A549 (cell line): ENCODE data around the gene TNRC18. TPM values are rescaled to one million over a fixed set of nuclear protein-coding genes. Genes with fewer than 3 reads are reported as not detected.

Experiments
- ATAC-seq, 2 experiments: fragments of 200-7000 bp in 1 of 2; fragments of >200 bp in 1 of 2; cut with Nextera tagmentation in 1 of 2; cut with Tn5 transposase in 1 of 2; 3 replicates each; pipeline versions ENCODE4 v1.8.0 to v1.9.1; 2018 to 2020; ENCODE audit warnings: mild to moderate bottlenecking in 1 of 2, moderate library complexity in 1 of 2
- CTCF ChIA-PET: fragments of 300-600 bp; sonication (Branson Sonifier 250); formaldehyde crosslinking; extraction: SDS; loops from one replicate; lab custom pipeline; 2021; ENCODE audit warnings: antibody characterized with exemption, inconsistent platforms; lab: Yijun Ruan, JAX
- POLR2A ChIA-PET: fragments of 350-600 bp; formaldehyde crosslinking; extraction: SDS; loops from one replicate; lab custom pipeline; 2021; ENCODE audit warnings: antibody characterized with exemption, inconsistent platforms; lab: Yijun Ruan, JAX
- DNase-seq, 2 experiments: peaks; one replicate each; pipeline versions ENCODE4 v3.0.0 to v3.0.0-alpha.2; 2011 to 2016; ENCODE audit warnings: low read depth in 1 of 2, low spot score in 1 of 2
- FAIRE-seq: peaks from 2 replicates; lab custom pipeline; 2011; peaks lifted over from hg19 to GRCh38; lab: Jason Lieb, UNC
- H3K27ac ChIP-seq, 2 experiments: fragments of >200 bp; sonication (Bioruptor Twin); formaldehyde crosslinking; 3 replicates each; pipeline ENCODE4 v1.5.1; 2016 to 2017
- H3K4me1 ChIP-seq: fragments of >200 bp; sonication (Bioruptor Twin); formaldehyde crosslinking; 3 replicates; pipeline ENCODE4 v1.6.1; 2016
- H3K4me2 ChIP-seq: fragments of >200 bp; sonication (Bioruptor Twin); formaldehyde crosslinking; 3 replicates; pipeline ENCODE4 v1.6.1; 2016
- H3K4me3 ChIP-seq: fragments of >200 bp; sonication (Bioruptor Twin); formaldehyde crosslinking; 3 replicates; pipeline ENCODE4 v1.5.1; 2016
- H3K9me3 ChIP-seq: fragments of >200 bp; sonication (Bioruptor Twin); formaldehyde crosslinking; 3 replicates; pipeline ENCODE4 v1.6.1; 2016
- BHLHE40 ChIP-seq: IDR thresholded peaks from 2 replicates; pipeline ENCODE4 v1.6.1; 2012; ENCODE audit warnings: low read depth, low read length, inconsistent platforms
- CEBPB ChIP-seq, 2 experiments: fragments of >200 bp in 1 of 2; sonication (Bioruptor Twin) in 1 of 2; formaldehyde crosslinking in 1 of 2; IDR thresholded peaks; 2 replicates each; pipeline ENCODE4 v1.6.1; 2012 to 2016
- CTCF ChIP-seq: fragments of >200 bp; sonication (Bioruptor Twin); formaldehyde crosslinking; IDR thresholded peaks from 3 replicates; pipeline ENCODE4 v1.5.1; 2016
- FOSB ChIP-seq: fragments of 250-450 bp; sonication (Bioruptor Pico); IDR thresholded peaks from 2 replicates; pipeline ENCODE4 v1.5.0; 2020; ENCODE audit warnings: mild to moderate bottlenecking, moderate library complexity
- FOSL2 ChIP-seq, 2 experiments: fragments of 450-650 bp in 1 of 2; fragments of >200 bp in 1 of 2; sonication (Bioruptor Twin) in 1 of 2; formaldehyde crosslinking; IDR thresholded peaks; 2 replicates each; pipeline versions ENCODE4 v1.5.0 to v1.6.1; 2016 to 2020; ENCODE audit warnings: mild to moderate bottlenecking in 1 of 2, moderate library complexity in 1 of 2
- FOXS1 ChIP-seq: fragments of 250-450 bp; sonication (Bioruptor Pico); IDR thresholded peaks from 2 replicates; pipeline ENCODE4 v1.5.0; 2020; ENCODE audit warnings: mild to moderate bottlenecking, moderate library complexity
- HES2 ChIP-seq: fragments of >200 bp; sonication (Bioruptor Twin); formaldehyde crosslinking; IDR thresholded peaks from 2 replicates; pipeline ENCODE4 v1.6.1; 2016
- HMGXB4 ChIP-seq: fragments of 250-450 bp; sonication (Bioruptor Pico); IDR thresholded peaks from 2 replicates; pipeline ENCODE4 v1.5.0; 2021; ENCODE audit warnings: mild to moderate bottlenecking, moderate library complexity, borderline replicate concordance
- HOXB13 ChIP-seq: fragments of 250-450 bp; sonication (Bioruptor Pico); IDR thresholded peaks from 2 replicates; pipeline ENCODE4 v1.5.0; 2020; ENCODE audit warnings: low read depth, mild to moderate bottlenecking, moderate library complexity
- HOXB5 ChIP-seq: fragments of 250-450 bp; sonication (Bioruptor Pico); IDR thresholded peaks from 2 replicates; pipeline ENCODE4 v1.5.0; 2020; ENCODE audit warnings: mild to moderate bottlenecking, moderate library complexity
- JUN ChIP-seq, 2 experiments: fragments of >200 bp; sonication (Bioruptor Twin); formaldehyde crosslinking; IDR thresholded peaks; 2 replicates in 1 of 2; 3 replicates in 1 of 2; pipeline ENCODE4 v1.6.1; 2016 to 2017
- MAFK ChIP-seq: fragments of 450-650 bp; IDR thresholded peaks from 2 replicates; pipeline ENCODE4 v1.6.1; 2014; ENCODE audit not compliant: partially characterized antibody
- MAZ ChIP-seq: fragments of 150-350 bp; IDR thresholded peaks from 2 replicates; pipeline ENCODE4 v1.6.1; 2014; ENCODE audit warnings: antibody characterized with exemption, low read depth, low read length, borderline replicate concordance
- NPAS2 ChIP-seq: fragments of 250-450 bp; sonication (Bioruptor Pico); IDR thresholded peaks from 2 replicates; pipeline ENCODE4 v1.8.0; 2022; ENCODE audit warnings: mild to moderate bottlenecking, moderate library complexity, borderline replicate concordance
- PHF8 ChIP-seq: fragments of 200-600 bp; sonication (generic); IDR thresholded peaks from 2 replicates; pipeline ENCODE4 v1.6.1; 2016; ENCODE audit warnings: low read depth, mild to moderate bottlenecking, antibody characterized with exemption, moderate library complexity, borderline replicate concordance
- POLR2A ChIP-seq: IDR thresholded peaks from 2 replicates; pipeline ENCODE4 v1.6.1; 2012; ENCODE audit warnings: mild to moderate bottlenecking, low read length
- RAD21 ChIP-seq, 2 experiments: fragments of >200 bp in 1 of 2; sonication (Bioruptor Twin) in 1 of 2; formaldehyde crosslinking in 1 of 2; IDR thresholded peaks in 1 of 2; conservative IDR thresholded peaks in 1 of 2; 2 replicates in 1 of 2; 3 replicates in 1 of 2; pipeline ENCODE4 v1.6.1; 2012 to 2018; ENCODE audit warnings: inconsistent platforms in 1 of 2
- RCOR1 ChIP-seq: fragments of 150-350 bp; IDR thresholded peaks from 2 replicates; pipeline ENCODE4 v1.6.1; 2014; ENCODE audit warnings: antibody characterized with exemption, low read length, low read depth
- RFX5 ChIP-seq: fragments of 450-650 bp; IDR thresholded peaks from 2 replicates; pipeline ENCODE4 v1.7.1; 2014; ENCODE audit warnings: antibody characterized with exemption, mild to moderate bottlenecking, moderate library complexity
- RNF2 ChIP-seq: fragments of 200-600 bp; sonication (generic); IDR thresholded peaks from 2 replicates; pipeline ENCODE4 v1.6.1; 2016; ENCODE audit warnings: low read depth, mild to moderate bottlenecking, antibody characterized with exemption, moderate library complexity, borderline replicate concordance
- USF2 ChIP-seq: fragments of 450-650 bp; IDR thresholded peaks from 2 replicates; pipeline ENCODE4 v1.6.1; 2014; ENCODE audit warnings: antibody characterized with exemption
- ZC3H11A ChIP-seq: fragments of 450-650 bp; IDR thresholded peaks from 2 replicates; pipeline ENCODE4 v1.6.1; 2014; ENCODE audit warnings: antibody characterized with exemption, mild to moderate bottlenecking
- ZFP36 ChIP-seq: fragments of 450-650 bp; IDR thresholded peaks from 2 replicates; pipeline ENCODE4 v1.6.1; 2014; ENCODE audit warnings: borderline replicate concordance; ENCODE audit not compliant: partially characterized antibody
- ZNF302 ChIP-seq: fragments of 250-450 bp; sonication (Bioruptor Pico); IDR thresholded peaks from 2 replicates; pipeline ENCODE4 v1.9.0; 2021; ENCODE audit warnings: inconsistent platforms, mild to moderate bottlenecking, moderate library complexity
- ZSCAN20 ChIP-seq: fragments of 250-450 bp; sonication (Bioruptor Pico); IDR thresholded peaks from 2 replicates; pipeline ENCODE4 v1.8.0; 2022; ENCODE audit warnings: mild to moderate bottlenecking, moderate library complexity
- WGBS: methylation state at CpG from one replicate; pipeline ENCODE4 v1.1.6; 2017; ENCODE audit errors: missing lambda C conversion rate; 5-methylcytosine and 5-hydroxymethylcytosine counted together
- polyA plus RNA-seq, 4 experiments: library from polyadenylated mRNA; depleted of rRNA in 3 of 4; stranded (reverse); fragments of >200 nt; fragmentation: RNase III in 1 of 4; extraction: RNeasy Plus Mini Kit Qiagen cat#74134 plus additional on column Dnase treatment in 1 of 4; gene quantifications; 2 replicates in 3 of 4; 3 replicates in 1 of 4; pipeline ENCODE4 v1.2.3, GENCODE V29; 2011 to 2017

The TNRC18 gene
- polyA plus RNA-seq, 2 of the 4 experiments (the other 2 are of a cell fraction), result 15.5 to 39.9 TPM

- CTCF ChIA-PET, result interaction anchor here (0.6 to 5.3 kb wide), 9 partner anchors 14 to 153 kb away, joined by 3 to 54 read pairs (median 3); partner anchors contain the start of gene TNRC18
- no peak for ATAC-seq
- 93% methylated on average over 9 of the region's 9 CpGs for WGBS
Measured at GRCh38 chr7:5393328-5393727, 30.3 kb downstream of the TNRC18 start.

GRCh38 chr7:5390918-5391317 lies 32.7 kb downstream of the TNRC18 start:
- CTCF ChIA-PET, result interaction anchor here (0.7 to 1.5 kb wide), 6 partner anchors 10 to 151 kb away, joined by 3 to 5 read pairs (median 3); no protein-coding TSS in a partner anchor
- Histone ChIP-seq H3K4me3 (no peak overlapping the region), H3K4me1 (peaks cover 11% of the 10 kb centered on the region; the same call in 2 of the 3 replicates), H3K9me3 (no peaks in the 10 kb centered on the region), H3K27ac (no peak overlapping the region), H3K4me2 (no peak overlapping the region)
- DNase-seq, result no peak
- TF ChIP-seq CTCF, result no peak
- TF ChIP-seq BHLHE40, result no peak
- peak; percentile 50 for TF ChIP-seq ZFP36
- TF ChIP-seq POLR2A, result no peak
- TF ChIP-seq MAFK, result no peak
- no peak for FAIRE-seq
- 89% methylated on average over 7 of the region's 7 CpGs for WGBS
- no peak for ATAC-seq
- POLR2A ChIA-PET, result no interaction called here

More at GRCh38 chr7:5393328-5393727, 30.3 kb downstream of the TNRC18 start:
- DNase-seq (no peak), FAIRE-seq (no peak)
- POLR2A ChIA-PET, result no interaction called here
- Histone ChIP-seq H3K9me3 (no peaks in the 10 kb centered on the region), H3K4me1 (peaks cover 21% of the 10 kb centered on the region), H3K4me3 (no peak overlapping the region), H3K27ac (no peak overlapping the region), H3K4me2 (no peak overlapping the region)
- TF ChIP-seq BHLHE40 (no peak), CEBPB (IDR thresholded peaks at IDR 0.05) (no peak), FOXS1 (CRISPR knock-in tag) (no peak), NPAS2 (no peak), HOXB5 (CRISPR knock-in tag) (no peak), USF2 (no peak), RNF2 (no peak), JUN (IDR thresholded peaks at IDR 0.05) (no peak), MAFK (no peak), FOSL2 (IDR thresholded peaks at IDR 0.05) (no peak), FOSL2 (CRISPR knock-in tag; IDR thresholded peaks at IDR 0.05) (no peak), MAZ (no peak), ZSCAN20 (no peak), HES2 (no peak), HOXB13 (CRISPR knock-in tag) (no peak), ZC3H11A (no peak), FOSB (no peak), RAD21 (conservative IDR thresholded peaks at IDR 0.05 in 1 of 2, IDR thresholded peaks at IDR 0.05 in 1 of 2) (no peak), ZNF302 (CRISPR knock-in tag) (no peak)

GRCh38 chr7:5388905-5389433 lies 34.7 kb downstream of the TNRC18 start:
- ATAC-seq (no peak), FAIRE-seq (no peak), DNase-seq (no peak)
- H3K4me3 ChIP-seq, result no peak overlapping the region
- H3K9me3 ChIP-seq, result no peaks in the 10 kb centered on the region
- H3K4me1 ChIP-seq, result no peaks in the 10 kb centered on the region
- H3K4me2 ChIP-seq, result no peak overlapping the region
- CTCF ChIA-PET, result no interaction called here
- no peak overlapping the region for H3K27ac ChIP-seq
- POLR2A ChIA-PET, result no interaction called here
- 97% methylated on average over 58 of the region's 64 CpGs for WGBS
- no peak for TF ChIP-seq POLR2A
- no peak for TF ChIP-seq RCOR1
- TF ChIP-seq FOXS1 (CRISPR knock-in tag), result no peak
- TF ChIP-seq CTCF, result no peak
- TF ChIP-seq HOXB5 (CRISPR knock-in tag), result no peak
- no peak for TF ChIP-seq NPAS2
- no peak for TF ChIP-seq RFX5
- TF ChIP-seq HMGXB4 (CRISPR knock-in tag), result no peak
- TF ChIP-seq USF2, result no peak
- no peak for TF ChIP-seq PHF8
- no peak for TF ChIP-seq BHLHE40
